Neural crest cell (in vitro differentiated cells): Measurements from ENCODE around the gene PI4KA. TPM values are rescaled to one million over a fixed set of nuclear protein-coding genes. Genes with fewer than 3 reads are reported as not detected.
"Not testable (repeated sequence)": the region's sequence is repeated elsewhere in the genome, so short reads cannot be mapped to it uniquely, and the experiment has no call there.

Experiments
- DNase-seq: peaks from one replicate; pipeline ENCODE4 v3.0.0; 2021; ENCODE audit warnings: low read depth, mixed read lengths, low spot score
- H3K27ac Mint-ChIP-seq: one replicate; pipeline ENCODE4 v1.8.0; 2021; ENCODE audit warnings: mild to moderate bottlenecking, mixed read lengths; ENCODE audit not compliant: unreplicated experiment
- H3K27me3 Mint-ChIP-seq: 2 replicates; pipeline ENCODE4 v1.8.0; 2021; ENCODE audit warnings: low read depth, mild to moderate bottlenecking, mixed read lengths
- H3K36me3 Mint-ChIP-seq: 2 replicates; pipeline ENCODE4 v1.8.0; 2021; ENCODE audit warnings: low read depth, mild to moderate bottlenecking, mixed read lengths
- H3K4me1 Mint-ChIP-seq: 2 replicates; pipeline ENCODE4 v1.8.0; 2021; ENCODE audit warnings: mixed read lengths
- H3K4me3 Mint-ChIP-seq: one replicate; pipeline ENCODE4 v1.8.0; 2021; ENCODE audit warnings: mild to moderate bottlenecking, mixed read lengths
- H3K9me3 Mint-ChIP-seq: 2 replicates; pipeline ENCODE4 v1.8.0; 2021; ENCODE audit warnings: mixed read lengths
- total RNA-seq: library from RNA; stranded (reverse); gene quantifications from 2 replicates; pipeline ENCODE4 v1.2.1, GENCODE V29; 2021
- TF ChIP-seq, protein P1 (sequence below): fragments of 200-600 bp; sonication (generic); conservative IDR thresholded peaks from 2 replicates; pipeline ENCODE4 v1.5.0; 2021; ENCODE audit warnings: antibody characterized with exemption, mild to moderate bottlenecking

PI4KA gene
- total RNA-seq, 1 donor from 2014 or later: 85.8 TPM

GRCh38 chr22:20840646-20841371, 17.8 kb downstream of the PI4KA start:
- no peaks in the 10 kb centered on the region for H3K36me3 Mint-ChIP-seq
- TF ChIP-seq, protein P1, sequence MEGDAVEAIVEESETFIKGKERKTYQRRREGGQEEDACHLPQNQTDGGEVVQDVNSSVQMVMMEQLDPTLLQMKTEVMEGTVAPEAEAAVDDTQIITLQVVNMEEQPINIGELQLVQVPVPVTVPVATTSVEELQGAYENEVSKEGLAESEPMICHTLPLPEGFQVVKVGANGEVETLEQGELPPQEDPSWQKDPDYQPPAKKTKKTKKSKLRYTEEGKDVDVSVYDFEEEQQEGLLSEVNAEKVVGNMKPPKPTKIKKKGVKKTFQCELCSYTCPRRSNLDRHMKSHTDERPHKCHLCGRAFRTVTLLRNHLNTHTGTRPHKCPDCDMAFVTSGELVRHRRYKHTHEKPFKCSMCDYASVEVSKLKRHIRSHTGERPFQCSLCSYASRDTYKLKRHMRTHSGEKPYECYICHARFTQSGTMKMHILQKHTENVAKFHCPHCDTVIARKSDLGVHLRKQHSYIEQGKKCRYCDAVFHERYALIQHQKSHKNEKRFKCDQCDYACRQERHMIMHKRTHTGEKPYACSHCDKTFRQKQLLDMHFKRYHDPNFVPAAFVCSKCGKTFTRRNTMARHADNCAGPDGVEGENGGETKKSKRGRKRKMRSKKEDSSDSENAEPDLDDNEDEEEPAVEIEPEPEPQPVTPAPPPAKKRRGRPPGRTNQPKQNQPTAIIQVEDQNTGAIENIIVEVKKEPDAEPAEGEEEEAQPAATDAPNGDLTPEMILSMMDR: no peak
- H3K27ac Mint-ChIP-seq: peak overlapping the region; percentile 4
- no peaks in the 10 kb centered on the region for H3K27me3 Mint-ChIP-seq
- no peaks in the 10 kb centered on the region for H3K9me3 Mint-ChIP-seq
- H3K4me3 Mint-ChIP-seq: no peak overlapping the region
- peaks cover 14% of the 10 kb centered on the region for H3K4me1 Mint-ChIP-seq
- no peak for DNase-seq

- H3K27ac Mint-ChIP-seq: no peak overlapping the region
- no peaks in the 10 kb centered on the region for H3K9me3 Mint-ChIP-seq
- no peaks in the 10 kb centered on the region for H3K27me3 Mint-ChIP-seq
- TF ChIP-seq, protein P1: no peak
- no peaks in the 10 kb centered on the region for H3K36me3 Mint-ChIP-seq
- no peak overlapping the region for H3K4me3 Mint-ChIP-seq
- no peak for DNase-seq
- peaks cover 11% of the 10 kb centered on the region for H3K4me1 Mint-ChIP-seq
These were observed 18.6 kb downstream of the PI4KA start for GRCh38 chr22:20839837-20840645.

- not testable (repeated sequence) for H3K9me3 Mint-ChIP-seq, H3K36me3 Mint-ChIP-seq, DNase-seq, H3K27ac Mint-ChIP-seq, H3K4me3 Mint-ChIP-seq, H3K27me3 Mint-ChIP-seq
- peaks cover 11% of the 10 kb centered on the region for H3K4me1 Mint-ChIP-seq
These were observed 19.3 kb downstream of the PI4KA start for GRCh38 chr22:20839354-20839753.

DNA sequence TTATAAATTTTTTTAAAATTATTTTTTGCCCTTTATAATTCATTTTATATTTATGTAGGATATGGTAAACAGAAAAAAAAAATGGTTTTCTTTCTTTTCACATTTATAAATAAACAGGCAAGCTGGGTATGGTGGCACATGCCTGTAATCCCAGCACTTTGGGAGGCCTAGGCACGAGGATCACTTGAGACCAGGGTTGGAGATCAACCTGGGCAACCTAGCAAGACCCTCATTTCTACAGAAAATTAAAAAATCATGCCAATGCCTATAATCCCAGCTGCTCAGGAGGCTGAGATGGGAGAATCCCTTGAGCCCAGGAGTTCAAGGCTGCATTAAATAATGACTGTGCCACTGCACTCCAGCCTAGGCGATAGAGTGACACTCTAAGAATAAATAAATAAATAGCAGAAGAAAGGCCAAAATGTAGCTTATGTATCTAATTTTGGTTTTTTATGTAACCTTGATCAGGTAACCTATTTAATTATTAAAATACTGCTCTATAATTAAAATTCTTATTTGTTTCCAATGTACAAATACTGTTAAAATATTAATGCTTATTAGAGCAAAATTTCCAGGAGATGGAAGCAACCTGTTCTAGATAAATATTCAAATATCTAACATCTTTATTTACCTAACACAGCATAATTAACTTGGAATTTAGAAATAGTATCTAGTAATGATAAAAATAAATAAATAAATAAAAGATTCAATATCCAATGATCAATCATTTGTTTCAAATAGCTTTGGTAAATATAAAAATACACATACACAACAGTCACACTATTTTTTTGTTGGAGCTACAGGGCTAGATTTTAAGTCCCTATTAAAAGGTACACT, 21.4 kb downstream of the PI4KA start:
- peaks cover 5% of the 10 kb centered on the region for H3K36me3 Mint-ChIP-seq
- TF ChIP-seq, protein P1: no peak
- no peaks in the 10 kb centered on the region for H3K9me3 Mint-ChIP-seq
- no peaks in the 10 kb centered on the region for H3K27me3 Mint-ChIP-seq
- H3K4me3 Mint-ChIP-seq: no peak overlapping the region
- H3K4me1 Mint-ChIP-seq: peaks cover 11% of the 10 kb centered on the region
- H3K27ac Mint-ChIP-seq: no peak overlapping the region
- DNase-seq: no peak

GRCh38 chr22:20834725-20835124, 23.9 kb downstream of the PI4KA start:
- Mint-ChIP-seq H3K27ac (no peak overlapping the region), H3K9me3 (no peaks in the 10 kb centered on the region)

More at GRCh38 chr22:20834725-20835124, 23.9 kb downstream of the PI4KA start:
- no peaks in the 10 kb centered on the region for H3K27me3 Mint-ChIP-seq
- H3K36me3 Mint-ChIP-seq: peaks cover 17% of the 10 kb centered on the region
- TF ChIP-seq, protein P1: no peak
- no peak overlapping the region for H3K4me3 Mint-ChIP-seq
- DNase-seq: no peak
- H3K4me1 Mint-ChIP-seq: no peaks in the 10 kb centered on the region
